OCI-LY7 (cell line): ENCODE data around the gene YARS2. TPM values are rescaled to one million over a fixed set of nuclear protein-coding genes. Genes with fewer than 3 reads are reported as not detected.

ENCODE experiments used
- BruUV-seq: library from RNA; stranded (reverse); fragments of 400-500 nt; replicated peaks from 2 replicates; lab custom pipeline; 2021; lab: Mats Ljungman, UMichigan
- CTCF ChIA-PET: fragments of 300-600 bp; sonication (Branson Sonifier 250); formaldehyde crosslinking; loops from one replicate; lab custom pipeline; 2022; ENCODE audit warnings: antibody characterized with exemption; ENCODE audit not compliant: unreplicated experiment; lab: Charles Lee
- POLR2A ChIA-PET: fragments of 300-600 bp; sonication (Branson Sonifier 250); formaldehyde crosslinking; loops from one replicate; lab custom pipeline; 2022; ENCODE audit warnings: antibody characterized with exemption; lab: Charles Lee
- DNase-seq: peaks from one replicate; pipeline ENCODE4 v3.0.0-alpha.2; 2015; ENCODE audit warnings: low spot score
- H2AFZ ChIP-seq: fragments of 200-600 bp; sonication (generic), shearing (Covaris generic); 2 replicates; pipeline ENCODE4 v1.6.1; 2014; ENCODE audit warnings: mild to moderate bottlenecking, antibody characterized with exemption, low read length, moderate library complexity
- H3K27ac ChIP-seq: fragments of 200-600 bp; sonication (generic); 2 replicates; pipeline ENCODE4 v1.5.1; 2014; ENCODE audit warnings: mixed run types, low read depth, mild to moderate bottlenecking, moderate library complexity, low read length, inconsistent platforms; ENCODE audit not compliant: poor library complexity, severe bottlenecking
- H3K36me3 ChIP-seq: fragments of 200-600 bp; sonication (generic); 2 replicates; pipeline ENCODE4 v1.6.1; 2014; ENCODE audit warnings: mild to moderate bottlenecking, antibody characterized with exemption, low read length, moderate library complexity, mixed read lengths; ENCODE audit not compliant: insufficient read depth
- H3K4me1 ChIP-seq: fragments of 200-600 bp; sonication (generic); 2 replicates; pipeline ENCODE4 v1.5.1; 2014; ENCODE audit warnings: mild to moderate bottlenecking, low read length; ENCODE audit not compliant: insufficient read depth, poor library complexity, severe bottlenecking
- H3K4me2 ChIP-seq: fragments of 200-600 bp; sonication (generic); 2 replicates; pipeline ENCODE4 v1.6.1; 2014; ENCODE audit warnings: mild to moderate bottlenecking, low read length
- H3K4me3 ChIP-seq: fragments of 200-600 bp; sonication (generic); 2 replicates; pipeline ENCODE4 v1.5.1; 2014; ENCODE audit warnings: mild to moderate bottlenecking, low read depth, low read length; ENCODE audit not compliant: poor library complexity, severe bottlenecking
- H3K79me2 ChIP-seq: fragments of 200-600 bp; sonication (generic); 2 replicates; pipeline ENCODE4 v1.6.1; 2016; ENCODE audit warnings: low read depth, mild to moderate bottlenecking, low read length, moderate library complexity, mixed read lengths; ENCODE audit not compliant: insufficient read depth
- H3K9me2 ChIP-seq: fragments of 200-600 bp; sonication (generic); 2 replicates; pipeline ENCODE4 v1.6.1; 2016; ENCODE audit warnings: mild to moderate bottlenecking, low read length, mixed read lengths; ENCODE audit not compliant: insufficient read depth
- H3K9me3 ChIP-seq: fragments of 200-600 bp; sonication (generic); 2 replicates; pipeline ENCODE4 v1.6.1; 2014; ENCODE audit warnings: mild to moderate bottlenecking, mixed run types, low read length, mixed read lengths
- H4K20me1 ChIP-seq: fragments of 200-600 bp; sonication (generic); 2 replicates; pipeline ENCODE4 v1.6.1; 2014; ENCODE audit warnings: mild to moderate bottlenecking, antibody characterized with exemption, low read length, moderate library complexity, mixed read lengths; ENCODE audit not compliant: insufficient read depth
- CTCF ChIP-seq: fragments of 200-600 bp; sonication (generic); conservative IDR thresholded peaks from 2 replicates; pipeline ENCODE4 v1.5.1; 2014; ENCODE audit warnings: mild to moderate bottlenecking, antibody characterized with exemption, low read length, moderate library complexity, mixed read lengths
- EZH2phosphoT487 ChIP-seq: fragments of 200-600 bp; sonication (generic); IDR thresholded peaks from 2 replicates; pipeline ENCODE4 v1.6.1; 2018; ENCODE audit warnings: low read depth, borderline replicate concordance, mild to moderate bottlenecking, mixed run types, antibody characterized with exemption, low read length, moderate library complexity, mixed read lengths
- intact Hi-C: fragments of 100-400 bp; cut with micrococcal nuclease; formaldehyde crosslinking; loops from one replicate; pipeline ENCODE4 v1.10.0; 2022; ENCODE audit not compliant: unreplicated experiment
- total RNA-seq, 2 experiments: library from RNA; depleted of rRNA in 1 of 2; stranded (reverse); fragments of >200 nt in 1 of 2; shearing (Covaris generic) in 1 of 2; gene quantifications; 2 replicates each; pipeline ENCODE4 v1.2.3, GENCODE V29; 2014 to 2022

Gene YARS2
- total RNA-seq, 2 experiments from 2014 or later, result 31.5 to 42.8 TPM

- peak overlapping the region; percentile 85 for H3K4me3 ChIP-seq
- H3K4me2 ChIP-seq, result peak overlapping the region; percentile 87
- H3K79me2 ChIP-seq, result peaks cover 31% of the 10 kb centered on the region
- peak overlapping the region; percentile 100 for H2AFZ ChIP-seq
- no TSS peak for BruUV-seq
- H3K9me3 ChIP-seq, result no peaks in the 10 kb centered on the region
- intact Hi-C loops, result loop anchor here (1.0 to 2.0 kb wide), 4 partner anchors 76 to 1267 kb away; partner anchors contain the start of genes ALG10 and DNM1L
- peaks cover 41% of the 10 kb centered on the region for H3K36me3 ChIP-seq
- peak; percentile 91 for DNase-seq
- H3K27ac ChIP-seq, result peak overlapping the region; percentile 75
- H4K20me1 ChIP-seq, result 0 out of 2 replicates have a peak, but pooled peaks cover 6% of the 10 kb centered on the region
- no peaks in the 10 kb centered on the region for H3K9me2 ChIP-seq
- ChIA-PET POLR2A (interaction anchor here (0.7 to 2.1 kb wide), 14 partner anchors 9 to 1267 kb away, joined by 3 to 13 read pairs (median 4); partner anchors contain the start of gene ALG10), CTCF (interaction anchor here (0.6 to 2.0 kb wide), 13 partner anchors 9 to 1102 kb away, joined by 3 to 6 read pairs (median 4); no protein-coding TSS in a partner anchor)
- peaks cover 22% of the 10 kb centered on the region for H3K4me1 ChIP-seq
- TF ChIP-seq CTCF, result peak; percentile 92
- no peak for TF ChIP-seq EZH2phosphoT487
Measured at GRCh38 chr12:32755051-32755653, 545 bp downstream of the YARS2 start.

GRCh38 chr12:32754111-32754510 is 1.6 kb downstream of the YARS2 start:
- intact Hi-C loops, result loop anchor here (2.0 kb wide), 1 partner anchor 75 kb away; the partner anchor contains the start of gene DNM1L
- H3K9me3 ChIP-seq, result no peaks in the 10 kb centered on the region
- DNase-seq, result no peak
- H3K27ac ChIP-seq, result peak overlapping the region; percentile 75
- H3K4me3 ChIP-seq, result peak overlapping the region; percentile 85
- CTCF ChIA-PET, result interaction anchor here (1.3 kb wide), 1 partner anchor 82 kb away, joined by 4 read pairs; no protein-coding TSS in a partner anchor
- BruUV-seq, result no TSS peak
- POLR2A ChIA-PET, result interaction anchor here (0.5 to 2.1 kb wide), 4 partner anchors 8 to 1268 kb away, joined by 3 to 7 read pairs (median 4); no protein-coding TSS in a partner anchor
- TF ChIP-seq CTCF (no peak), EZH2phosphoT487 (no peak)
- H3K36me3 ChIP-seq, result peaks cover 51% of the 10 kb centered on the region
- 0 out of 2 replicates have a peak, but pooled peaks cover 6% of the 10 kb centered on the region for H4K20me1 ChIP-seq
- H3K4me2 ChIP-seq, result peak overlapping the region; percentile 87
- H3K79me2 ChIP-seq, result peaks cover 31% of the 10 kb centered on the region
- H3K9me2 ChIP-seq, result no peaks in the 10 kb centered on the region
- peaks cover 22% of the 10 kb centered on the region for H3K4me1 ChIP-seq
- no peak overlapping the region for H2AFZ ChIP-seq

GRCh38 chr12:32753605-32754004 is 2.1 kb downstream of the YARS2 start:
- DNase-seq, result no peak
- Histone ChIP-seq H3K4me3 (peak overlapping the region; percentile 85), H3K9me3 (no peaks in the 10 kb centered on the region), H3K79me2 (peaks cover 31% of the 10 kb centered on the region), H3K27ac (no peak overlapping the region), H3K4me2 (peak overlapping the region; percentile 87), H4K20me1 (0 out of 2 replicates have a peak, but pooled peaks cover 6% of the 10 kb centered on the region), H3K4me1 (peaks cover 22% of the 10 kb centered on the region), H3K9me2 (no peaks in the 10 kb centered on the region), H3K36me3 (peaks cover 56% of the 10 kb centered on the region), H2AFZ (no peak overlapping the region)
- CTCF ChIA-PET, result no interaction called here
- intact Hi-C loops, result loop anchor here (2.0 kb wide), 1 partner anchor 75 kb away; the partner anchor contains the start of gene DNM1L
- TF ChIP-seq EZH2phosphoT487 (no peak), CTCF (no peak)
- BruUV-seq, result no TSS peak
- POLR2A ChIA-PET, result no interaction called here
